ENCODE measurements around the gene ATP2A2.

ATP2A2 gene

DNA sequence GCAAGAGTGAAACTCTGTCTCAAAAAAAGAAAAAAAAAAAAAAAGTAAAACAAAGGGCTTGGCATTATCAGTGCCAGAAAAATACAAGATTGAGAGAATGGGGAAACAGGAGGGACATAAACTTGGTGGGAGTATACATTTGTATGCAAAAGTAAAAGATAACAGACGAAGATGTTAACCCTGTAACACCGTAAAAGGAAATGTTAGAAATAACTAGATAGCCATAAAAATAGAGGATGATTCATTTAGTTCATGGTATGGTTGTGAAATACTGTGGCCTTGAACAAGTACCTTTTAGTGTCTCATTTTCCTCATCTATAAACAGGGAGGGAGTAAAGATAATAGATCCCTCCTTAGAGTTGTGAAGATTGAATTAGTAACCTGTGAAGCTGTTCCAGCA is 33.3 kb downstream of the ATP2A2 start:
- peak; percentile 60 for DNase-seq (ENCODE audit: low read depth, low spot score)
- POLR2A ChIA-PET: no interaction called here
- CTCF ChIA-PET: no interaction called here

GRCh38 chr12:110316861-110317260 is 35.8 kb downstream of the ATP2A2 start:
- no peak for TF ChIP-seq CTCF (IDR thresholded peaks at IDR 0.05; ENCODE audit: insufficient read depth, low read length, missing control alignments)
- no peak overlapping the region for H3K4me3 ChIP-seq (ENCODE audit: low read depth, low read length)
- ChIA-PET CTCF (interaction anchor here (2.0 kb wide), 1 partner anchor 8 kb away, joined by 4 read pairs; no protein-coding TSS in a partner anchor), POLR2A (interaction anchor here (1.6 kb wide), 1 partner anchor 105 kb away, joined by 4 read pairs; no protein-coding TSS in a partner anchor)
- DNase-seq (ENCODE audit: low read depth, low spot score): peak; percentile 63

More for the DNA sequence above, 33.3 kb downstream of the ATP2A2 start:
- H3K4me3 ChIP-seq (ENCODE audit: low read depth, low read length): no peak overlapping the region
- no peak for TF ChIP-seq CTCF (IDR thresholded peaks at IDR 0.05; ENCODE audit: insufficient read depth, low read length, missing control alignments)

DNA sequence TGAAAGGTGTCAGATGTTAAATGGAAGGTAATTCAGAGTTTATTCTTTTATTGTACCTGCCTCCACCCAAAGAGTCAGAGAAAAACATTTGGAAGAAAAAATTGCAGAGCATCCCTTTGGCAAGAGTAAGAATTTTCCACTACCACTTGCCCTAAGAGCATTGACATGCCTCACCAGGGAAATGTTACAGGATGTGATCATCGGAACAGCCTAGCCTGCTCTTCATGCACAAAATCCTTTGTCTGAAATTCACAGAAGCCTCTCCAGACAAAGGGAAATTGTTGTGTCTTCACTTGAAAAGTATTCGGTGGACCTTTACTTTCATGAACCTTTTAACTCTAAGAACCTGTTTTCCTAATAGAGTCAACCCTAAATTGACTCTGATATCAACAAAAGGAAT is 36.9 kb downstream of the ATP2A2 start:
- DNase-seq (ENCODE audit: low read depth, low spot score): no peak
- ChIA-PET POLR2A (no interaction called here), CTCF (interaction anchor here (1.6 to 2.0 kb wide), 3 partner anchors 9 to 244 kb away, joined by 3 to 4 read pairs (median 4); no protein-coding TSS in a partner anchor)
- TF ChIP-seq CTCF (IDR thresholded peaks at IDR 0.05; ENCODE audit: insufficient read depth, low read length, missing control alignments): no peak
- H3K4me3 ChIP-seq (ENCODE audit: low read depth, low read length): no peak overlapping the region

DNA sequence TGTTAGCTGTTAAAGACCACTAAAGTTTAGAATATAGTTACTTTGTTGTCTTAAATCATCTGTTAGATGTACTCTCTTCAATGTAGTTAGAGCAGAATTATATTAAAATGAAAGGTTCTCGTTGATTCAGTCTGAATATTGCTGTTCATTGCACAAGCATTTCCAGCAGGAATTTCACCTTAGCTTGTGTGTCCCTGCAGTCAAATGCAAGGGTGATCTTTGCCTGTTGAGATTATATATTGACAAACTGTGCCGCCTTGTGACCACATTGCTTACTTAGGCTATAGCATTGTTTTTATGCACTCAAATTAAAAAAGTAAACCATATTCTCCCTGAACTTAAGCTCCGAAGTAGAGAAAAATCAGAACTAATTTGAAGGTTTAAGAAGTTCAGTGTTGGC is 39.5 kb downstream of the ATP2A2 start:
- H3K4me3 ChIP-seq (ENCODE audit: low read depth, low read length): no peak overlapping the region
- POLR2A ChIA-PET: interaction anchor here (0.6 kb wide), 1 partner anchor 52 kb away, joined by 3 read pairs; no protein-coding TSS in a partner anchor
- DNase-seq (ENCODE audit: low read depth, low spot score): no peak
- TF ChIP-seq CTCF (IDR thresholded peaks at IDR 0.05; ENCODE audit: insufficient read depth, low read length, missing control alignments): no peak
- CTCF ChIA-PET: interaction anchor here (1.1 to 3.8 kb wide), 3 partner anchors 11 to 111 kb away, joined by 3 to 15 read pairs (median 6); no protein-coding TSS in a partner anchor

GRCh38 chr12:110329710-110330109 is 48.7 kb downstream of the ATP2A2 start:
- ChIA-PET POLR2A (no interaction called here), CTCF (interaction anchor here (0.9 to 3.2 kb wide), 6 partner anchors 9 to 230 kb away, joined by 3 to 16 read pairs (median 6); no protein-coding TSS in a partner anchor)
- TF ChIP-seq CTCF (IDR thresholded peaks at IDR 0.05; ENCODE audit: insufficient read depth, low read length, missing control alignments): no peak
- DNase-seq (ENCODE audit: low read depth, low spot score): no peak
- no peak overlapping the region for H3K4me3 ChIP-seq (ENCODE audit: low read depth, low read length)

- DNase-seq (ENCODE audit: low read depth, low spot score): no peak
- POLR2A ChIA-PET: interaction anchor here (0.6 kb wide), 1 partner anchor 66 kb away, joined by 3 read pairs; no protein-coding TSS in a partner anchor
- CTCF ChIA-PET: interaction anchor here (0.9 to 3.2 kb wide), 7 partner anchors 9 to 231 kb away, joined by 3 to 16 read pairs (median 5); no protein-coding TSS in a partner anchor
- no peak overlapping the region for H3K4me3 ChIP-seq (ENCODE audit: low read depth, low read length)
- no peak for TF ChIP-seq CTCF (IDR thresholded peaks at IDR 0.05; ENCODE audit: insufficient read depth, low read length, missing control alignments)
Measured at GRCh38 chr12:110330124-110330523, 49.1 kb downstream of the ATP2A2 start.

Data from AG04449 (cell line).